DND-41 (cell line): Measurements from ENCODE around the gene PRKCA.

Experiments
- ATAC-seq: fragments of 200-7000 bp; cut with Tn5 transposase; 3 replicates; pipeline ENCODE4 v1.9.1; 2021; ENCODE audit warnings: low read depth; ENCODE audit not compliant: insufficient read depth
- DNase-seq: peaks from one replicate; pipeline ENCODE4 v3.0.0-alpha.2; 2020
- H2AFZ ChIP-seq: 2 replicates; pipeline ENCODE4 v1.6.0; 2012; ENCODE audit warnings: low read depth, low read length
- H3K27ac ChIP-seq: 2 replicates; pipeline ENCODE4 v1.5.1; 2012; ENCODE audit warnings: low read length, inconsistent platforms
- H3K27me3 ChIP-seq: fragments of 200-600 bp; sonication (generic); 2 replicates; pipeline ENCODE4 v1.6.0; 2012; ENCODE audit warnings: low read length, mild to moderate bottlenecking, inconsistent platforms; ENCODE audit not compliant: insufficient read depth, poor library complexity
- H3K36me3 ChIP-seq: 2 replicates; pipeline ENCODE4 v1.5.1; 2012; ENCODE audit warnings: low read length, inconsistent platforms; ENCODE audit not compliant: insufficient read depth
- H3K4me1 ChIP-seq: 2 replicates; pipeline ENCODE4 v1.5.1; 2012; ENCODE audit warnings: mild to moderate bottlenecking, low read length; ENCODE audit not compliant: insufficient read depth
- H3K4me2 ChIP-seq: 2 replicates; pipeline ENCODE4 v1.6.0; 2012; ENCODE audit warnings: mild to moderate bottlenecking, moderate library complexity, low read length, inconsistent platforms; ENCODE audit not compliant: insufficient read depth
- H3K4me3 ChIP-seq, 2 experiments: fragments of 200-600 bp in 1 of 2; shearing (Covaris generic) in 1 of 2; 2 replicates each; pipeline ENCODE4 v1.5.1; 2012 to 2016; ENCODE audit warnings: inconsistent platforms in 2 of 2, low read length in 2 of 2, mild to moderate bottlenecking in 2 of 2, low read depth in 1 of 2, moderate library complexity in 1 of 2
- H3K79me2 ChIP-seq: 2 replicates; pipeline ENCODE4 v1.6.0; 2012; ENCODE audit warnings: low read length, inconsistent platforms; ENCODE audit not compliant: insufficient read depth
- H3K9ac ChIP-seq: 2 replicates; pipeline ENCODE4 v1.6.0; 2012; ENCODE audit warnings: low read depth, mild to moderate bottlenecking, inconsistent platforms, low read length, moderate library complexity
- H3K9me3 ChIP-seq: 2 replicates; pipeline ENCODE4 v1.5.1; 2012; ENCODE audit warnings: low read length, moderate library complexity, mild to moderate bottlenecking, inconsistent platforms; ENCODE audit not compliant: insufficient read depth, severe bottlenecking
- H4K20me1 ChIP-seq: 2 replicates; pipeline ENCODE4 v1.6.0; 2012; ENCODE audit warnings: low read length; ENCODE audit not compliant: insufficient read depth
- EZH2 ChIP-seq: IDR thresholded peaks from 3 replicates; pipeline ENCODE4 v1.6.1; 2012; ENCODE audit warnings: borderline replicate concordance, low read depth, mild to moderate bottlenecking, moderate library complexity, low read length, inconsistent platforms; ENCODE audit not compliant: severe bottlenecking
- TF ChIP-seq, protein P1 (sequence below): IDR thresholded peaks from 2 replicates; pipeline ENCODE4 v1.5.1; 2012; ENCODE audit warnings: borderline replicate concordance, low read length, moderate library complexity, mild to moderate bottlenecking; ENCODE audit not compliant: poor library complexity, severe bottlenecking; ENCODE audit errors: extremely low read depth

PRKCA gene

DNA sequence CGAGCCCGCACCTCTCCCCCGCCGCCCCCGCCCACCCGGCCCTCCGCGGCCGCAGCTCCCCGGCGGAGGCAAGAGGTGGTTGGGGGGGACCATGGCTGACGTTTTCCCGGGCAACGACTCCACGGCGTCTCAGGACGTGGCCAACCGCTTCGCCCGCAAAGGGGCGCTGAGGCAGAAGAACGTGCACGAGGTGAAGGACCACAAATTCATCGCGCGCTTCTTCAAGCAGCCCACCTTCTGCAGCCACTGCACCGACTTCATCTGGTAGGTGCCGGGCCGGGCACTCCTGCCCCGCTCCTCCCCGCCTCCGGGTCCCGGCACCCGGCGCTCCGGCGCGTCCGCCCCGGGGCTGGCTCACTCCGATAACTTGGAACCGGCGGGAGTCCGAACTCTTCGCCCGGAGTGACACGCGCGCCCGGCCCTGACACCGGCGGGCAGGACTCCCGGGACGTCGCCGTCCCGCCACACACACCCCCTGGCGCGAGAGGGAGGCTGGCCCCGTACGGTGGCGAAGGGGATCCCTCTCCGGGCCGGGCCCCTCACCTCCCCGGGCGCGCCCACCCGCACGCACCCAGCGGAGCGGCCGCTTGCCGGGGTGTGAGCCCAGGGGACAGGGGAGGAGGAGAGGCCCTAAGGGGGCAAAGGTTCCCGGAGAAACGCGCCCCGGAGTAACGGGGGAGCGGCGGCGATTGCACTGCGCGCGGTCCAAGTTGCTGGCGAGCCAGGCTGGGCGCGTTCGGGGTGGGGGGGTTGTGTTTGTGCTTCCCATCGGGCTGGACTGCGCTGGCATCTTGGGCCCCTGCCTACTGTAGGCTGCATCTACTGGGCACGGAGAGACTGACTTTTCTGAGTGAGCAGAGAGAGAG, 581 bp downstream of the PRKCA start:
- Histone ChIP-seq H4K20me1 (peaks cover 6% of the 10 kb centered on the region; the same call in 1 of the 2 replicates), H2AFZ (peak overlapping the region; percentile 74), H3K4me3 (peak overlapping the region; percentile 57 to 62; a peak in 3 of 4 replicates), H3K36me3 (peaks cover 7% of the 10 kb centered on the region), H3K27ac (peak overlapping the region; percentile 71), H3K9me3 (no peaks in the 10 kb centered on the region), H3K27me3 (no peaks in the 10 kb centered on the region), H3K4me2 (peak overlapping the region; percentile 84), H3K4me1 (peaks cover 50% of the 10 kb centered on the region), H3K9ac (peak overlapping the region; percentile 62), H3K79me2 (peaks cover 54% of the 10 kb centered on the region)
- TF ChIP-seq, protein P1, sequence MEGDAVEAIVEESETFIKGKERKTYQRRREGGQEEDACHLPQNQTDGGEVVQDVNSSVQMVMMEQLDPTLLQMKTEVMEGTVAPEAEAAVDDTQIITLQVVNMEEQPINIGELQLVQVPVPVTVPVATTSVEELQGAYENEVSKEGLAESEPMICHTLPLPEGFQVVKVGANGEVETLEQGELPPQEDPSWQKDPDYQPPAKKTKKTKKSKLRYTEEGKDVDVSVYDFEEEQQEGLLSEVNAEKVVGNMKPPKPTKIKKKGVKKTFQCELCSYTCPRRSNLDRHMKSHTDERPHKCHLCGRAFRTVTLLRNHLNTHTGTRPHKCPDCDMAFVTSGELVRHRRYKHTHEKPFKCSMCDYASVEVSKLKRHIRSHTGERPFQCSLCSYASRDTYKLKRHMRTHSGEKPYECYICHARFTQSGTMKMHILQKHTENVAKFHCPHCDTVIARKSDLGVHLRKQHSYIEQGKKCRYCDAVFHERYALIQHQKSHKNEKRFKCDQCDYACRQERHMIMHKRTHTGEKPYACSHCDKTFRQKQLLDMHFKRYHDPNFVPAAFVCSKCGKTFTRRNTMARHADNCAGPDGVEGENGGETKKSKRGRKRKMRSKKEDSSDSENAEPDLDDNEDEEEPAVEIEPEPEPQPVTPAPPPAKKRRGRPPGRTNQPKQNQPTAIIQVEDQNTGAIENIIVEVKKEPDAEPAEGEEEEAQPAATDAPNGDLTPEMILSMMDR = peak; percentile 35
- no peak for TF ChIP-seq EZH2
- ATAC-seq (peak; percentile 42), DNase-seq (peak; percentile 65)

DNA sequence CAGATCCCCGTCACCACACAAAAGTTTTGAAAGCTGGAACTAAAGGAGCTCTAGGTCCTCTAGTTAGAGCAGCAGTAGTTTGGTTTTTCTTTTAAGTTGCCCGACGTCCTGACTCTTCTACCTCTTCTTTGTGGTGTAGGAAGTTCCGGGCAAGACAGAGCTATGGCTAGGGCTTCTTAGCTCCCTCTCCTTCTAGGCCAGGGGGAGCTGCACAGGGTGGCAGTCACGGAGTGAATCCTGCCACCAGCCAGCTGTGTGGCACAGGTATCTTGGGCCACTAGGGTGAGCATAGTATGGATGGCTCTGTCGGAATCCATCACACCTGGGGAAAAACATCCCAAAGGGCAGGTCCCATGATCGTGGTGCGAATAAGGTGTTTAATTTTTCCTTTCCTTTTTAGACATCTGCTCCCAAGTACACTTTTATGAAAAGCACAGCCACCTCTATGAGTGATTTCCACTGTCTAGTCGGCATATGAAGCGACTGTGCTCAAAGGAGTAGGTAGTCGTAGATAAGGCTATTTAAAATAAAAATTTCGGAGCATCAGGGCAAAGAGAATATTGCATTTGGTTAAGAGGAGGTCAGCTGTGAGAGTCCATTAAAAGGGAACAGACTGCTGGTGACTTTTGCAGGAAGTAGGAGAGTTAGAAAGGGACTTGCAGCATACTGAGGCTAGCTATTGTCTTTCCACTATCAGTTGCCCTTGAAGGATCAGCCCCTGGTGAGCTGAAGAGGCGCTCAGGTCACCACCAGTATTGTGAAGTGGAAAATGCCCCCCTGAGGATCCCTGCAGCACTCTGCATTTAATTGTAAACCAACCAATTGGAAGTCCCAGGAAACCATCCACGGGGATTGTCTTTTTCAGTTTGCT, 2.1 kb downstream of the PRKCA start:
- Histone ChIP-seq H3K27me3 (no peaks in the 10 kb centered on the region), H3K9me3 (no peaks in the 10 kb centered on the region), H3K4me2 (peak overlapping the region; percentile 84), H3K36me3 (peaks cover 19% of the 10 kb centered on the region), H3K4me1 (peaks cover 50% of the 10 kb centered on the region), H3K79me2 (peaks cover 69% of the 10 kb centered on the region), H3K9ac (peak overlapping the region; percentile 62), H3K4me3 (peak overlapping the region; percentile 57 to 62; a peak in 3 of 4 replicates), H4K20me1 (peaks cover 6% of the 10 kb centered on the region; the same call in 1 of the 2 replicates), H3K27ac (peak overlapping the region; percentile 43), H2AFZ (peak overlapping the region; percentile 13; the same call in 1 of the 2 replicates)
- TF ChIP-seq, protein P1 = peak; percentile 30
- TF ChIP-seq EZH2 = no peak
- peak; percentile 50 for DNase-seq
- ATAC-seq = peak; percentile 64

DNA sequence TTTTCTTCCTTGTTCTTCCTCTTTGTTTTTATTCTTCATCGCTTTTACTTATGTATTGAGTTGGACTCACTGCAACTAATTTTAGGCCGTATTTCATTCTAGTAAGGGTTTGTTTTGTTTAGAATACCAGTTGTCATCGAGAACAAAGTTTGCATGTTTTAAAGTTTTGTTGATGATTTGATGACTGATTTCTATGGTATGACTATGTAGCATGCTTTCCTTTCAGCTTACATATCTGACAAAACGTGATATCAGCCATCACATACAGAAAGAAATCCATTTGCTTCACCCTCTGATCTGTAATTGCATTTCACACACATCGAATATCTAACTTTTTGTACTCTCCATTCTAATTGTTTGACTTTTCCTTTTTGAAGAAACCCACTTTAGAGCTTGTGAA, 4.0 kb downstream of the PRKCA start:
- peaks cover 45% of the 10 kb centered on the region for H3K4me1 ChIP-seq
- H3K4me3 ChIP-seq = no peak overlapping the region
- peak overlapping the region; percentile 84; the same call in 1 of the 2 replicates for H3K4me2 ChIP-seq
- TF ChIP-seq, protein P1 = no peak
- TF ChIP-seq EZH2 = no peak
- no peaks in the 10 kb centered on the region for H3K27me3 ChIP-seq
- peaks cover 36% of the 10 kb centered on the region for H3K36me3 ChIP-seq
- H3K9me3 ChIP-seq = no peaks in the 10 kb centered on the region
- H2AFZ ChIP-seq = no peak overlapping the region
- H3K9ac ChIP-seq = no peak overlapping the region
- H3K79me2 ChIP-seq = peaks cover 87% of the 10 kb centered on the region
- ATAC-seq (no peak), DNase-seq (no peak)
- H4K20me1 ChIP-seq = peaks cover 6% of the 10 kb centered on the region; the same call in 1 of the 2 replicates
- no peak overlapping the region for H3K27ac ChIP-seq
